GM18520 (cell line): ENCODE data around the gene DLX5.

Experiments used
- ATAC-seq: cut with Tn5 transposase; IDR thresholded peaks from one replicate; pipeline ENCODE4 v1.9.1; 2021; ENCODE audit not compliant: unreplicated experiment

The DLX5 gene

GRCh38 chr7:97018791-97019531 lies 5.7 kb downstream of the DLX5 start:
- no peak for ATAC-seq

DNA sequence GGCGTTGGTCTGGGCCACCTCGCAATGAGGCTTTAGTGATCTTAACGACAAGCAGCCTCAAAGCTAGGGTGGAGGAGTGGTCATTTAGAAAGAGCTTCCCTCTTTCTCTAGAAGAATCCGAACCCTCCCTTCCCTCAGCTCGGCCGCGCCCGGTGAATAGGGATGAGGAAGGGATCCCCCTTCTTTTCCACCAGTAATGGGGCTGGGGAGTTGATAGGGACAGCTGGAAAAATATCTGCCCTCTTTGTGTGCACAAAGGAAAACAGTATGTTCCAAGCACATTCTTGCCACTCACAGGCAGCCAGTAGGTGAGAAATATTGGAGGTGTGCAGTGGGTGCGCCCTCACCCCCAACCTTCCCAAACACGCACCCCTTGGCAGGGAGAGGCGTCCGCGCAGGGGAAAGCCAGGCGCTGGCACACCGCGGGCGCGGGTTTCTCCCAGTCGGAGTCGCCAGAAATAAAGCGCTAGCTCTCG lies 6.5 kb downstream of the DLX5 start:
- no peak for ATAC-seq

- no peak for ATAC-seq
Observed at GRCh38 chr7:97017192-97018125, 7.2 kb downstream of the DLX5 start.

DNA sequence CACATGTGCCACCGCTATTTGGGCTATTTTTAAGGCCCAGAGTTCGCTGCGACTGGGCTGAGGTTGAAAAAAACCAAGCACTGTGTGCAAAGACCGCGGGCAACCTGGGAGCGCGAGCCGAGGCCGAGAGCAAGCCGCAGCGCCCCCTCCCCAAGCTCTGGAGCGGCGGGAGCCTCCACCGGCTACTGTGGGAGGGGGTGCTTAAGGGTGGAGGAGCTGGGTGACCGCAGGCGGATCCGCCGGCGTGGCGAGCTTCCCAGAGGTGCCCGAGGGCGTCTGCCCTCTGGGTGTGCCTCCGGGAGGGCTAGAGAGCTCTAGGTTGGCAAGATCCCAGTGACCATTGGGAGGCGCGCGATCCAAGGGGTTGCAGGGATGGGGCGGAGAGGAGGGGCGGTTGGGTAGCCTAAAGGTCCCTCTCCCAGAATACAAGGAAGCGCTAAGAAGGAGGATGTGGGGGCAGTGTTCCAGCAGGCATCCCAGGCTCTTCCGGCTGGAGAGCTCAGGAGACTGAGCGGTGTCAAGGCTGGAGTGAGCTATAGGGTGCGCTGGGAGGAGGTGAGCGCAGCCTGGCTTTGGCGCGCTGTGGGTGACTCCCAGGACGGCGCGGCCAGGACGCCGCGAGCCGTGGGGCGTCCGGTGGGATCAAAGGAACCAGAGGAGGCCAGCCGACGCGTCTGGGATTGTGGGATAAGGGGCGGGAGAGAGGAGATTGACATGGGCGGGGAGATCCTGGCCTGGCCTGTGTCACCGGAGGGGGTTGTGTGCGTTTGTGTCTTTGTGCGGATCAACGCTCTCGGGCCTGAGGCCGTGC lies 8.0 kb downstream of the DLX5 start:
- ATAC-seq: no peak

- ATAC-seq: no peak
Observed at GRCh38 chr7:97015756-97016380, 8.8 kb downstream of the DLX5 start.

GRCh38 chr7:97015279-97015678 lies 9.4 kb downstream of the DLX5 start:
- no peak for ATAC-seq

DNA sequence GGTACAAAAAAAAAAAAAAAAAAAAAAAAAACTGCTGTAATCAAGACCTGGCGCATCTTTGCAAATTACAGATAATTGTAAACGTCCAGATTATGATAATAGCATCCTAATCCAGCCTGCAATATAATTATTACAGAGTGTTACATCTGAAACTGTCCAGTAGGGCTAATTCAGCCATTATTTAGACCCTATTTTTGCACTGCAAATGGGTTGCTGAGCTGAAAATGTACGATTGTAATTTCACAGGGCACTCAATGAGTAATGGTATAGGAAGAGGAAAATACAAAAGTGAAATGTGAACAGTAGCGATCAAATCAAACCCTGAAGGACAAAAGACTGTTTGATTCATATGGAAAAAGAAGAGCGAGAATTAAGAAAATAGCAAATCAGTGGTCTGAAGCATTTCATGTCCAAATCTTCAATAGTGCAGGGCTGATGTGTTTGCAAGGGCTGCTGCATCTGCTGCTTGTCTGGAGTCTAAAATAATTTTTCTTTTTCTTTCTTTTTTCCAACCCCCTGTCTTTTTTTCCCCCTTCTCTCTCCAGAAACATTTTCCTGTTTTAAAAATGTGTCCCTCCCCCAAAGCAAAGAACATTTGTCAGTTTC lies 10.4 kb downstream of the DLX5 start:
- no peak for ATAC-seq

DNA sequence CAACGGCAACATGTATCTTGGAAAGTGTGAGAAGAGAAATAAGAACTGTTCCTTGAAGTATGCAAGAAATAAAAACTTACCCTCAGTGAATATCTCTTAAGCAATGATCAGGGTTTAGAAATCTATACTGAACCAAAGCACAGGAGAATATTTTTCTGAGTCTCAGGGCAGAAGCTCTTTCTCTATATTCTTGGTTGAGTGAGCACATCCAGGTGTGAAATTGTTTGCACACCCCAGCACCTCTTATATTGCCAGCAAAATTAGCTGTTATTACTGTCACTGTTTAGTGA lies 10.8 kb downstream of the DLX5 start:
- ATAC-seq: no peak

DNA sequence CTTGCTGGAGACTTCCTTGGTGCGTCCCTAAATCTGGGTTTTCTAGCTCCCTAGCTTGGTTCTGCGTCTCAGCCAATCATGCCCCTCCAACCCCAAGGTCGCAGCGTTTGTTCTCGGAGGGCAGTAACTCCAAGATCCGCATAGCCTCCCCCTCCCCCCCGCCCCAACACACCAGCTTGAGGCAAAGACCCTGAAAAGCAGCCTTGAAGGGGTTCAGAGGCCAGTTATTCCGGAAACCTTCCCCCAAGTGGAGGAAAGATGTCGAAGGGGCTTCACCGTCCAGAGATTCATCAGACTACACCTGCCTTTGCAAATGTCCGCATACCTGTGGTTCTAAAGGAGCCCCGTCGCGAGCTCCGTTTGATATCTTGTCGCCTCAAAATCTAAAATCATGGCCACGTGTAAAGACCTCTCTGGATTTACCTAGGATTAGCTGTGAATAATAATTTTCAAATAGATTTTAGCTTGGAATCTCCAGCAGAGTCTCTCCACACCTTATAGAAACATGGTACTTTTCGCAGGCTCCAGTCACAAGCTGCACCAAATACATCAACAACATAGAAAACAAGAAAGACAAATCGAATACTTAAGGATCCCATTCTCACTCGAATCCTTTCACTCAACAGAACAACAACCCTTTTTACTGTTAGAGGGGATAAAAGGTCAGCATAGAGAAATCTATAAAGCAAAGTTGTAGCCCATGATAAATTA lies 11.3 kb downstream of the DLX5 start:
- no peak for ATAC-seq

DNA sequence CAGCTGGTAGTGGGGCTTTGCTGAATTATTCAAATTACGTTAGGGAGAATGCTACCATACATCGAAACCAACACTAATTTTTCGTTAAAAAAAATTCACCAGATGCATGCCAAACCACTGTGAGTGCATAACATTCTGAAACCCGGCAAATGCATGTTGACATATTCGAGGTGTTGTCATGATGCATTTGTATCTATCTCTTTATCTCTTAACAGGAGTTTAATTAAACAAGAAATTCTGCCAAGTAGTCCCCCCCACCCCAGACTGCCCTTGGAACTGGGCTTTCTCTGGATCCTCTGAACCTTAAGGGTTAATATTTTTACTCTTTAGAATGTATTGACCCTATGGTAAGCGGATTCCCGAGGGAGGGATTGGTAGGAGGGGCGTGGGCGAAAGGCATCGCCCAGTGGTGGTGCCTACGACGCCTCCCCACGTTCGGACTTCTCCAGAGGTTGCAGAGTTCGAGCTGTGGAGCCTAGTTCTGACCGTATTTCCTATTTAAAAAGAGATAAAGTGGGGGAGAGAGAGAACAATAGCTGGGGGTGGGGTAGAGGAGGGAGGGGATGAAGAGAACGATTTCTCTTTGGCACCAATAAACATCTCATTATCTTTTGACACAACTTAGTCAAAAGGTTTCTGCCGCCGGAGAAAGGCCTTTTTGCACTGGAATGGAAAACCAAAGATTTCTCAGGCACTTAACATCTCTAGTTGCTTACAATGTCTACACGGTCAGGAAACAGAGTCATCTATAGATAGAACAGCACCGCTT lies 12.1 kb downstream of the DLX5 start:
- ATAC-seq: no peak

DNA sequence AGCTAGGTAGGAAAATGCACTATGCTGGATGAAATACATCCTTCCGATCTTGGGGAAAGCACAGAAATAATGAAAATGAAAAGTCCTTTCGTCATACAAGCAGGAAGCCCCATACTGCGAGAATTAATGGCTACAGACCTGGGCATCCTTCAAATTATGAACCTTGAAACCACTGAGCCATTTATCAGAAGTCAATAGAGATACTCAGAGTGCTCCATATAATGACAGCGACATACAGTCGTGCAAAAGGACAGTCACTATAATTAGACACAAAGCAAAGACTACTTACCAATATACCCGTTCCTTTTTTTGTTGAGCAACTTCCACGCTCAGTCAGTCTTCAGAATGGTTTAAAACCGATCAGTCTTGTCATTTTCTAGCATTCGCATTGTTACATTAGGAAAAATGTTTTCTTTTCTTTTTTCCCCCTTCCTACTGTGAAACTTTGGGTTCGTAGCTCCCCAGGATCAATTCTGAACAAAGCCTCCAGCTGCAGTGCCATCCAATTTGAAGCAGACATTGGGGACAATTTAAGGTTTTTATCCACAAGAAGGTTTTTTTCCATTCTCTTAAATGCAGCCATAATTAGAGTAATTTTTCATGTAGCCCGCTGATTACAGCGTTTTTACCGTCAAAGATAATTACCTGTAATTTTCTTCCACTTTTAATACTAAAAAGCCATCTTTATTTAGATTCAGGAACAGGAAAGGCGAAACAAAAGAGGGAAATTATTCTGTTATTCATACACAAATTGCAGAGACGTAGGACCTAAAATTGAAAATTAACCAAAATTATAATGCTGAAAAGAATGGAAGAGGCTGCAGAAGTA lies 12.9 kb downstream of the DLX5 start:
- ATAC-seq: no peak

DNA sequence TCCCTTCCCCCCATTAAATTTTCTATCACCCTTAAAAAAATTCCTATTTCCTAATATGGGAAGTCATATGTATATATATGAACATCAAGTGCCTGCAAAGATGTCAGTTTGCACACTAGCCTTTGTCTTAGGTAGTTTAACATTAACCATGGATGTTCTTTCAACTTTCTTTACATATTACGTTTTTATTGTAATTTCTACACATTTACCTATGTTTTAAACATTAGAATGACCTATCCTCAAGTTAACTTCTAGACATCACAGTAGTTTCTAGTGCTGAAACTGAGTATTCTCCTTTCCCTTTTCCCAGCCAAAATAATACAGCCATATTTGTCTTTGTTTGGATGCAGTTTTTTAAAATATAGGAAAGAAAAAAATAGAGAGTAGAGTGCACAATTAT lies 13.5 kb downstream of the DLX5 start:
- no peak for ATAC-seq

- no peak for ATAC-seq
Observed at GRCh38 chr7:97009753-97010732, 14.6 kb downstream of the DLX5 start.

- ATAC-seq: no peak
Observed at GRCh38 chr7:97008275-97008917, 16.2 kb downstream of the DLX5 start.

DNA sequence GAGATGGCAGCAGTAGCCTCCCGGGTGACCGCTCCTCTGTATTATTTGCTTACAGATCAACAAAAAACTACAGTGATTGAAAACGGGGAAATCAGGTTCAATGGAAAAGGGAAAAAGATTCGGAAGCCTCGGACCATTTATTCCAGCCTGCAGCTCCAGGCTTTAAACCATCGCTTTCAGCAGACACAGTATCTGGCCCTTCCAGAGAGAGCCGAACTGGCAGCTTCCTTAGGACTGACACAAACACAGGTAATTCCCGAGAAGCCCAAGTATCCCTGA lies 17.1 kb downstream of the DLX5 start:
- ATAC-seq: no peak

DNA sequence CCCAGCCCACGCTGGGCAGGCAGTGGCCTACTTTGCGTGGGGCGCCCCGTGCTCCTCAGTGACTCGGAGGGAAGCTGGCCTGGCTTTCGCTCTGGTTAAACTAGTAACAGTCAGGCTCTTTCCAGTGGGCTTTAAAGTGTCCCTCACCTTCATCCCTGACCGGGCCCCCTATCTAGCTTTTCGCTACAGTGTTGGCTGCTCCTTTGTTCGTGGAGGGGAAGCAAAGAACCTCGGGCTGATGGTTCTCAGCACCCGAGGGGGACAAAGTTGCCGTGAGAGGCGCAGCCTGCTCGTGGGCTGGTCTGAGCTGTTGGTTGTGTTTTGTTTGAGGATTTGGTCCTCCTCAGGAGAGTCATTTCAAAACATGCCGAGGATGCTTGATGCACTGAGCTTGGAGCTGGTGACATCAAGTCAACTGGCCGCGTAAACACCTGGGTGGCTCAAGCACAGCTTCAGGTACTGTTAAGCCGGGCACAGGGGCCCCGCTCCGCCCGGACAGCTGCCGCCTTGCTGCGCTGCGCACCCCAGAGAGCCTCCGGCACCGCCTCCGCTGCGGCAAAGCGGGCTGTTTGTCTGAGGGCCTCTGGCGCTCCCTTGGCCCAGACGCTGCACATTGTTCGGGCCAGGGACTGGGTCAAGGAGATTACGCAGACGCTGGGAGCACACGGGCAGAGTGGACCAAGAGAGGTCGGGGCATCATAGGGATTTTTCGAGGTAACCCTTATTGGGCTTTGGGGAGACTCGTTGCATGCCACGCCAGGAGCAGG lies 17.6 kb downstream of the DLX5 start:
- no peak for ATAC-seq
